Smooth muscle cell (in vitro differentiated cells): Measurements from ENCODE around the gene GP2. TPM values are rescaled to one million over a fixed set of nuclear protein-coding genes. Genes with fewer than 3 reads are reported as not detected.

Source experiments
- DNase-seq: peaks from one replicate; lab custom pipeline; 2025; ENCODE audit not compliant: unreplicated experiment; lab: John Stamatoyannopoulos, UW
- H2AFZ ChIP-seq: fragments of 200-600 bp; sonication (generic); 2 replicates; pipeline ENCODE4 v1.6.0; 2016; ENCODE audit warnings: antibody characterized with exemption, low read depth, mild to moderate bottlenecking
- H3F3A ChIP-seq: fragments of 200-600 bp; sonication (generic); 2 replicates; pipeline ENCODE4 v1.6.0; 2017; ENCODE audit warnings: antibody characterized with exemption, low read depth
- H3K27ac ChIP-seq: fragments of 200-600 bp; sonication (generic); 2 replicates; pipeline ENCODE4 v1.5.1; 2016; ENCODE audit warnings: low read depth, mild to moderate bottlenecking
- H3K27me3 ChIP-seq: fragments of 200-600 bp; sonication (generic); 2 replicates; pipeline ENCODE4 v1.6.1; 2016; ENCODE audit warnings: low read depth, mild to moderate bottlenecking
- H3K36me3 ChIP-seq: fragments of 200-600 bp; sonication (generic); 2 replicates; pipeline ENCODE4 v1.5.1; 2016; ENCODE audit warnings: low read depth
- H3K4me1 ChIP-seq: fragments of 200-600 bp; sonication (generic); 2 replicates; pipeline ENCODE4 v1.5.1; 2016; ENCODE audit warnings: low read depth
- H3K4me2 ChIP-seq: fragments of 200-600 bp; sonication (generic); 2 replicates; pipeline ENCODE4 v1.6.0; 2016; ENCODE audit warnings: mild to moderate bottlenecking
- H3K4me3 ChIP-seq: fragments of 200-600 bp; sonication (generic); 2 replicates; pipeline ENCODE4 v1.5.1; 2016; ENCODE audit warnings: mild to moderate bottlenecking
- H3K79me2 ChIP-seq: fragments of 200-600 bp; sonication (generic); 2 replicates; pipeline ENCODE4 v1.6.0; 2016; ENCODE audit warnings: low read depth, mild to moderate bottlenecking
- H3K9ac ChIP-seq: fragments of 200-600 bp; sonication (generic); 2 replicates; pipeline ENCODE4 v1.6.0; 2016; ENCODE audit warnings: low read depth
- H3K9me3 ChIP-seq: fragments of 200-600 bp; sonication (generic); replicated peaks from 2 replicates; pipeline ENCODE4 v1.5.1; 2016; ENCODE audit warnings: low read depth
- H4K20me1 ChIP-seq: fragments of 200-600 bp; sonication (generic); 2 replicates; pipeline ENCODE4 v1.6.0; 2016; ENCODE audit warnings: low read depth
- WGBS: methylation state at CpG from one replicate; pipeline ENCODE4 v1.1.7; 2016; ENCODE audit warnings: low lambda C conversion rate; 5-methylcytosine and 5-hydroxymethylcytosine counted together
- polyA plus RNA-seq: library from polyadenylated mRNA; unstranded; fragments of >200 nt; fragmentation: Nextera tagmentation; extraction: Ambion mirVana; gene quantifications from 2 replicates; pipeline ENCODE4 v1.2.1, GENCODE V29; 2016
- total RNA-seq: library from RNA; depleted of rRNA; stranded (reverse); fragments of >200 nt; gene quantifications from 2 replicates; pipeline ENCODE4 v1.2.3, GENCODE V29; 2014
- TF ChIP-seq, protein P1 (sequence below): fragments of 200-600 bp; sonication (generic); IDR thresholded peaks from 2 replicates; pipeline ENCODE4 v1.5.1; 2017; ENCODE audit warnings: borderline replicate concordance, mild to moderate bottlenecking, antibody characterized with exemption; ENCODE audit not compliant: insufficient read depth, poor library complexity, severe bottlenecking

GP2 gene
- total and polyA plus RNA-seq, 2 experiments from 2014 or later: not detected

DNA sequence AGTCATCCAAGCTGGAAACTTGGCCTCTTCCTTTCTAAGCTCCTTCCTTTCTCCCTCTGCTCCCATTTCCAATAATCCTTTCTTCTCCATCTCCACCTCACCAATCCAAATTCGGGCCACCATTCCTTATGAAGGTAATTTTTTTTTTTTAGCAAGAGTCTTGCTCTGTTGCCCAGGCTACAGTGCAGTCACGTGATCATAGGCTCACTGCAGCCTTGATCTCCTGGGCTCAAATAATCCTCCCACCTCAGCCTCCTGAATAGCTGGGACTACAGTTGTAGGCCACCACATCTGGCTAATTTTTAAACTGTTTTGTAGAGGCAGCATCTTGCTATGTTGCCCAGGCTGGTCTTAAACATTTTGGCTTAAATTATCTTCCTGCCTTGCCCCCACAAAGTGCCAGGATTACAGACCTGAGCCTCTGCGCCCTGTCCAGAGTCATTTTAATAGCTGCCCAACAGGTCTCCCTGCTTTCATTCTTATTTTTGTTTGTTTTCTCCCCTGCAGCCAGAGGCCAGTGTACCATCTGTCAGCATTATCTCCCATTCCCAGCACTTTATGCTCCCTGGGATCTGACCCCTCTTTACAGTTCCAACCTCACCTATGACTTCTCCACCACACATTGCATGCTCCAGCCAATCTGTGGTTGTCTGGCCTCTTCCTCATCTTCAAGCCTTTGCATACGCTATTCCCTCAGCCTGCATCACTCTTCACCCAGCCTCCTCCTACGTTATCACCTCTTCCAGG, 2.3 kb upstream of the GP2 start:
- TF ChIP-seq, protein P1, sequence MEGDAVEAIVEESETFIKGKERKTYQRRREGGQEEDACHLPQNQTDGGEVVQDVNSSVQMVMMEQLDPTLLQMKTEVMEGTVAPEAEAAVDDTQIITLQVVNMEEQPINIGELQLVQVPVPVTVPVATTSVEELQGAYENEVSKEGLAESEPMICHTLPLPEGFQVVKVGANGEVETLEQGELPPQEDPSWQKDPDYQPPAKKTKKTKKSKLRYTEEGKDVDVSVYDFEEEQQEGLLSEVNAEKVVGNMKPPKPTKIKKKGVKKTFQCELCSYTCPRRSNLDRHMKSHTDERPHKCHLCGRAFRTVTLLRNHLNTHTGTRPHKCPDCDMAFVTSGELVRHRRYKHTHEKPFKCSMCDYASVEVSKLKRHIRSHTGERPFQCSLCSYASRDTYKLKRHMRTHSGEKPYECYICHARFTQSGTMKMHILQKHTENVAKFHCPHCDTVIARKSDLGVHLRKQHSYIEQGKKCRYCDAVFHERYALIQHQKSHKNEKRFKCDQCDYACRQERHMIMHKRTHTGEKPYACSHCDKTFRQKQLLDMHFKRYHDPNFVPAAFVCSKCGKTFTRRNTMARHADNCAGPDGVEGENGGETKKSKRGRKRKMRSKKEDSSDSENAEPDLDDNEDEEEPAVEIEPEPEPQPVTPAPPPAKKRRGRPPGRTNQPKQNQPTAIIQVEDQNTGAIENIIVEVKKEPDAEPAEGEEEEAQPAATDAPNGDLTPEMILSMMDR: no peak
- Histone ChIP-seq H3K27me3 (no peaks in the 10 kb centered on the region), H3K36me3 (no peaks in the 10 kb centered on the region), H4K20me1 (no peaks in the 10 kb centered on the region), H3F3A (no peaks in the 10 kb centered on the region), H3K9ac (no peak overlapping the region), H3K4me1 (no peaks in the 10 kb centered on the region), H2AFZ (no peak overlapping the region), H3K9me3 (no peaks in the 10 kb centered on the region), H3K4me2 (no peak overlapping the region), H3K79me2 (no peaks in the 10 kb centered on the region), H3K4me3 (no peak overlapping the region), H3K27ac (no peak overlapping the region)
- WGBS: 81% methylated on average over 5 of the region's 5 CpGs
- DNase-seq: no peak

DNA sequence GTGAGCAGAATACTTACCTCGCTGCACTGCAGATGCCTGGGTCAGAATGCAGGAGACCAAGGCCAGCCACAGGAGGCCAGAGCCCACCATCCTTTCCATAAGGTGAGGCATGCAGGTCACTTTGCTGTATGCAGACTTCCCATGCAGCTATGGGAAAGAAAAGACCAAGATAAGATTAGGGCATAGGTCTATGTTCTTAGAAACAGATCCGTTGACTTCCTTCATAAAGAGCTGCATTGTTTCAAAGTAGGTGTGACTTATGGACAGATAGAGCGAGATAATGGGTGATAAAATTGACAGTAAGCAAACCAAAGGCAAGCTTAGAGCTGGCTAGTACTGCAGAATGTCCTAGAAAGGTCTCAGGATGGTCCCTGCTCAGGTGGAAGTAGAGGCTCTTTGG, 992 bp downstream of the GP2 start:
- no peak overlapping the region for H3K4me2 ChIP-seq
- H3K9ac ChIP-seq: no peak overlapping the region
- no peak for DNase-seq
- H4K20me1 ChIP-seq: no peaks in the 10 kb centered on the region
- H3K27me3 ChIP-seq: no peaks in the 10 kb centered on the region
- WGBS: 85% methylated on average over 3 of the region's 3 CpGs
- H3F3A ChIP-seq: no peaks in the 10 kb centered on the region
- H3K4me1 ChIP-seq: no peaks in the 10 kb centered on the region
- no peak overlapping the region for H3K4me3 ChIP-seq
- H3K27ac ChIP-seq: no peak overlapping the region
- H3K79me2 ChIP-seq: no peaks in the 10 kb centered on the region
- TF ChIP-seq, protein P1: no peak
- no peaks in the 10 kb centered on the region for H3K36me3 ChIP-seq
- H2AFZ ChIP-seq: no peak overlapping the region
- no peaks in the 10 kb centered on the region for H3K9me3 ChIP-seq

DNA sequence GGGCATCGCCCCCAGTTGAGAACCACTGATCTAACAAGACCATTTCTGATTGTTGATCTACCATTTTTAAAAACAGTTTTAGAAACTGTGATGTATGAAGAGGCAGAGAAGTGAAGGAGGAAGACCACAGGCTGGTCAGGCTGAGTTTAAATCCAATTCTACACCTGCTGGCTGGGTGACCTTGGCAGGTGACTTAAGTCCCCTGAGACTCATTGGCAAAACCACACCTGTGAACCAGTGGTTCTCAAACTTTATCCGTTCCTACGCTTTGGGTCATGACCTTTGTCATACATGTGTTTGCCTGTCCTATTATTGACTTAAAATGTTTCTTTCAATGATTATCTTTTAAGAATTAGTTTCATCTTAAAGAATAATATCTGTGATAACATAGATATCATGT, 2.3 kb downstream of the GP2 start:
- no peaks in the 10 kb centered on the region for H3K9me3 ChIP-seq
- no peak overlapping the region for H3K4me2 ChIP-seq
- no peak overlapping the region for H3K27ac ChIP-seq
- 73% methylated on average over 3 of the region's 3 CpGs for WGBS
- H4K20me1 ChIP-seq: no peaks in the 10 kb centered on the region
- no peaks in the 10 kb centered on the region for H3K4me1 ChIP-seq
- H3K36me3 ChIP-seq: no peaks in the 10 kb centered on the region
- no peak overlapping the region for H3K4me3 ChIP-seq
- no peak for DNase-seq
- no peaks in the 10 kb centered on the region for H3F3A ChIP-seq
- H2AFZ ChIP-seq: no peak overlapping the region
- no peaks in the 10 kb centered on the region for H3K27me3 ChIP-seq
- H3K79me2 ChIP-seq: no peaks in the 10 kb centered on the region
- H3K9ac ChIP-seq: no peak overlapping the region
- TF ChIP-seq, protein P1: no peak

DNA sequence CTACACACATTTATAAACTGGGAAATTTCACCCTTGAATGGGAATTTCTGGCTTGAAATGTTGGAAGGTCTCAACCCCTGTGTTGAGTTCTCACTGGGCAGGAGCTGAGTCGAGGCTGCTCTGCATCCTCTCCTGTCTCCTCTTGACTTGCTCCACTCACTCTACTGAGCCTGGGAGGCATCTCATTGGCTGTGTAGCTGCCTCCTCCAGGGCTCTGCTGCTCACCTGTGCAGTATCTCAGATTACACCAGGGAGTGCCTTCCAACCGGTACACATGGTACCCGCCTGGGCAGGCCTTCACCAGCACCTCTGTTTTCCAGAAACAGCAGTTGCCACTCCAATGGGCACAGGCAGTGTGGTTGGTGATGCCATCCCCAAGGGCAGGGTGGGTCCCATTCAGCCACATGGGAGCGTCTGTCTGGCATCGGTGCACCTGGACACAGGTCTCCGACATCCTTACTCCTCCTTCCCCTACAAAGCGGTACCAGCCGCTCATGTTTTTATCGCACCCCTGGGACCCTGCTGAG, 3.7 kb downstream of the GP2 start:
- Histone ChIP-seq H3K9me3 (no peaks in the 10 kb centered on the region), H3K9ac (no peak overlapping the region), H3K79me2 (no peaks in the 10 kb centered on the region), H3K4me3 (no peak overlapping the region), H3K27ac (no peak overlapping the region), H3K4me1 (no peaks in the 10 kb centered on the region), H2AFZ (no peak overlapping the region), H4K20me1 (no peaks in the 10 kb centered on the region), H3F3A (no peaks in the 10 kb centered on the region), H3K4me2 (no peak overlapping the region), H3K36me3 (no peaks in the 10 kb centered on the region), H3K27me3 (no peaks in the 10 kb centered on the region)
- 89% methylated on average over 9 of the region's 9 CpGs for WGBS
- TF ChIP-seq, protein P1: no peak
- DNase-seq: no peak
